Erythroblast (primary cell): Measurements from ENCODE around the gene MEPE.

Experiments used
- GATA1 ChIP-seq: IDR thresholded peaks from 2 replicates; pipeline ENCODE4 v1.6.1; 2011; ENCODE audit warnings: low read depth, mild to moderate bottlenecking, control low read depth, low read length, moderate library complexity
- POLR2A ChIP-seq: IDR thresholded peaks from 2 replicates; pipeline ENCODE4 v1.6.1; 2011; ENCODE audit warnings: mild to moderate bottlenecking, low read length

DNA sequence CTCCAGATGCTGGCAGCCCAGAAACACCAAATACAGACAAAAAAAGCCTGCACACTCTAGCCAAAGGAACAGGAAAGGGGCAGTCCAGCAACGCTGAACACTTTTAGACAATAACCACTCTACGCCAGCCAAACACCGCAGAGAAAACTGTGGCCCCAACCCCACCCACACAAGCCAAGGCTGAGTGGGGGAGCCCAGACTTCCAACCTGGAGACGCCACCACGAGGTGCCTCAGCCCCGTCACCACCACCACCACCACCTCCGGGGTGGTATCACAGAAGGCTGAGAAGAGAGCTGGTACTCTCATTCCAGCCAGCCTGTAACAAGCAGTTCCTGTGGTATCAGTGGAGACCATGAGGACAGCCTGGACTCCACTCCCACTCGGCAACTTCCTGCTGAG lies 22.8 kb downstream of the MEPE start:
- TF ChIP-seq POLR2A (no peak), GATA1 (no peak)
